ENCODE results near the gene CMSS1.

The CMSS1 gene

GRCh38 chr3:100230710-100231109, 413.0 kb downstream of the CMSS1 start:
- no peak for DNase-seq (ENCODE audit: low spot score)
